ES-I3 (cell line): ENCODE data around the gene KIFAP3.
"Not testable (repeated sequence)": the region's sequence is repeated elsewhere in the genome, so short reads cannot be mapped to it uniquely, and the experiment has no call there.

Experiments used
- H3K36me3 ChIP-seq: 2 replicates; pipeline ENCODE4 v1.6.1; 2013; ENCODE audit warnings: mild to moderate bottlenecking, low read length, control low read depth, moderate library complexity; ENCODE audit not compliant: insufficient read depth
- H3K4me1 ChIP-seq: 2 replicates; pipeline ENCODE4 v1.6.1; 2013; ENCODE audit warnings: mild to moderate bottlenecking, control low read depth, low read length; ENCODE audit not compliant: insufficient read depth
- H3K9ac ChIP-seq: 2 replicates; pipeline ENCODE4 v1.6.1; 2013; ENCODE audit warnings: low read depth, mild to moderate bottlenecking, low read length, moderate library complexity
- H3K9me3 ChIP-seq: 2 replicates; pipeline ENCODE4 v1.6.1; 2013; ENCODE audit warnings: mild to moderate bottlenecking, low read length, moderate library complexity; ENCODE audit not compliant: control insufficient read depth, insufficient read depth

The KIFAP3 gene

GRCh38 chr1:170032531-170033280 lies 41.8 kb downstream of the KIFAP3 start:
- Histone ChIP-seq H3K9ac (no peak overlapping the region), H3K4me1 (no peaks in the 10 kb centered on the region), H3K9me3 (no peaks in the 10 kb centered on the region), H3K36me3 (no peaks in the 10 kb centered on the region)

- H3K9ac ChIP-seq: no peak overlapping the region
- no peaks in the 10 kb centered on the region for H3K4me1 ChIP-seq
- no peaks in the 10 kb centered on the region for H3K9me3 ChIP-seq
- H3K36me3 ChIP-seq: no peaks in the 10 kb centered on the region
Measured at GRCh38 chr1:170030212-170030611, 44.3 kb downstream of the KIFAP3 start.

- Histone ChIP-seq H3K36me3 (no peaks in the 10 kb centered on the region), H3K9me3 (no peaks in the 10 kb centered on the region), H3K9ac (no peak overlapping the region), H3K4me1 (no peaks in the 10 kb centered on the region)
Measured at GRCh38 chr1:170027760-170028159, 46.7 kb downstream of the KIFAP3 start.

- no peaks in the 10 kb centered on the region for H3K4me1 ChIP-seq
- H3K9me3 ChIP-seq: no peaks in the 10 kb centered on the region; the same call in 1 of the 2 replicates
- H3K36me3 ChIP-seq: no peaks in the 10 kb centered on the region
- H3K9ac ChIP-seq: no peak overlapping the region
Measured at GRCh38 chr1:170020859-170021258, 53.6 kb downstream of the KIFAP3 start.

- H3K4me1 ChIP-seq: no peaks in the 10 kb centered on the region
- no peak overlapping the region for H3K9ac ChIP-seq
- no peaks in the 10 kb centered on the region; the same call in 1 of the 2 replicates for H3K9me3 ChIP-seq
- H3K36me3 ChIP-seq: no peaks in the 10 kb centered on the region
Measured at GRCh38 chr1:170017478-170017877, 57.0 kb downstream of the KIFAP3 start.

- H3K36me3 ChIP-seq: no peaks in the 10 kb centered on the region
- H3K4me1 ChIP-seq: no peaks in the 10 kb centered on the region
- no peaks in the 10 kb centered on the region for H3K9me3 ChIP-seq
- no peak overlapping the region for H3K9ac ChIP-seq
Measured at GRCh38 chr1:170012920-170013319, 61.6 kb downstream of the KIFAP3 start.

GRCh38 chr1:170010443-170010842 lies 64.1 kb downstream of the KIFAP3 start:
- H3K36me3 ChIP-seq: no peaks in the 10 kb centered on the region
- H3K9ac ChIP-seq: no peak overlapping the region
- no peaks in the 10 kb centered on the region for H3K9me3 ChIP-seq
- no peaks in the 10 kb centered on the region for H3K4me1 ChIP-seq

- Histone ChIP-seq H3K9me3 (no peaks in the 10 kb centered on the region), H3K4me1 (no peaks in the 10 kb centered on the region), H3K9ac (no peak overlapping the region), H3K36me3 (no peaks in the 10 kb centered on the region)
Measured at GRCh38 chr1:170009551-170009950, 64.9 kb downstream of the KIFAP3 start.

GRCh38 chr1:170008745-170009144 lies 65.8 kb downstream of the KIFAP3 start:
- H3K9ac ChIP-seq, H3K9me3 ChIP-seq, H3K36me3 ChIP-seq, H3K4me1 ChIP-seq: not testable (repeated sequence)

GRCh38 chr1:170003270-170003835 lies 71.1 kb downstream of the KIFAP3 start:
- H3K36me3 ChIP-seq, H3K9me3 ChIP-seq, H3K4me1 ChIP-seq, H3K9ac ChIP-seq: not testable (repeated sequence)

GRCh38 chr1:170001266-170001665 lies 73.2 kb downstream of the KIFAP3 start:
- Histone ChIP-seq H3K9ac (no peak overlapping the region), H3K9me3 (no peaks in the 10 kb centered on the region), H3K4me1 (no peaks in the 10 kb centered on the region), H3K36me3 (no peaks in the 10 kb centered on the region)

GRCh38 chr1:169999761-170000160 lies 74.7 kb downstream of the KIFAP3 start:
- Histone ChIP-seq H3K4me1 (no peaks in the 10 kb centered on the region), H3K9ac (no peak overlapping the region), H3K9me3 (no peaks in the 10 kb centered on the region), H3K36me3 (no peaks in the 10 kb centered on the region)

GRCh38 chr1:169999331-169999741 lies 75.2 kb downstream of the KIFAP3 start:
- no peaks in the 10 kb centered on the region for H3K36me3 ChIP-seq
- no peak overlapping the region for H3K9ac ChIP-seq
- no peaks in the 10 kb centered on the region for H3K4me1 ChIP-seq
- no peaks in the 10 kb centered on the region for H3K9me3 ChIP-seq

- H3K4me1 ChIP-seq: no peaks in the 10 kb centered on the region
- no peak overlapping the region for H3K9ac ChIP-seq
- no peaks in the 10 kb centered on the region for H3K36me3 ChIP-seq
- no peaks in the 10 kb centered on the region for H3K9me3 ChIP-seq
Measured at GRCh38 chr1:169995993-169996392, 78.5 kb downstream of the KIFAP3 start.

GRCh38 chr1:169989246-169989645 lies 85.2 kb downstream of the KIFAP3 start:
- H3K9ac ChIP-seq: no peak overlapping the region
- no peaks in the 10 kb centered on the region for H3K36me3 ChIP-seq
- H3K4me1 ChIP-seq: no peaks in the 10 kb centered on the region
- H3K9me3 ChIP-seq: no peaks in the 10 kb centered on the region
